Spleen (tissue), 11 donors: ENCODE results near the gene CAMK2G. TPM values are rescaled to one million over a fixed set of nuclear protein-coding genes. Genes with fewer than 3 reads are reported as not detected.
"Not testable (repeated sequence)": the region's sequence is repeated elsewhere in the genome, so short reads cannot be mapped to it uniquely, and the experiment has no call there.

Source experiments
- DNase-seq: peaks from one replicate; pipeline ENCODE4 v3.0.0-alpha.2; 2020
- H3K27ac ChIP-seq, 8 donors: fragments of 200-600 bp; sonication (generic) in 7 of 8; 1 replicate in 4 of 8; 2 replicates in 4 of 8; pipeline versions ENCODE4 v1.5.0 to v1.8.0; 2016 to 2021; ENCODE audit warnings: inconsistent platforms in 4 of 8, mild to moderate bottlenecking in 4 of 8, moderate library complexity in 1 of 8
- H3K27me3 ChIP-seq, 7 donors: fragments of 200-600 bp; sonication (generic) in 6 of 7; replicated peaks in 1 of 7; 1 replicate in 4 of 7; 2 replicates in 3 of 7; pipeline versions ENCODE4 v1.5.0 to v1.8.0; 2016 to 2021; ENCODE audit warnings: inconsistent platforms in 3 of 7, mild to moderate bottlenecking in 1 of 7
- H3K36me3 ChIP-seq, 6 donors: fragments of 200-600 bp; sonication (generic) in 5 of 6; 1 replicate in 4 of 6; 2 replicates in 2 of 6; pipeline versions ENCODE4 v1.5.0 to v1.8.0; 2016 to 2021; ENCODE audit warnings: inconsistent platforms in 2 of 6
- H3K4me1 ChIP-seq, 6 donors: fragments of 200-600 bp; sonication (generic) in 5 of 6; 1 replicate in 3 of 6; 2 replicates in 3 of 6; pipeline versions ENCODE4 v1.5.0 to v1.8.0; 2016 to 2021; ENCODE audit warnings: inconsistent platforms in 3 of 6
- H3K4me3 ChIP-seq, 8 donors: fragments of 200-600 bp; sonication (generic) in 7 of 8; 1 replicate in 4 of 8; 2 replicates in 4 of 8; pipeline versions ENCODE4 v1.5.0 to v1.8.0; 2016 to 2021; ENCODE audit warnings: inconsistent platforms in 4 of 8, mild to moderate bottlenecking in 4 of 8, moderate library complexity in 2 of 8
- H3K9me3 ChIP-seq, 8 donors: fragments of 200-600 bp; sonication (generic) in 7 of 8; 1 replicate in 4 of 8; 2 replicates in 4 of 8; pipeline versions ENCODE4 v1.5.0 to v1.8.0; 2016 to 2021; ENCODE audit warnings: inconsistent platforms in 4 of 8
- POLR2A ChIP-seq, 3 donors: fragments of 450-650 bp; IDR thresholded peaks; one replicate each; pipeline ENCODE4 v1.5.1; 2017; ENCODE audit warnings: antibody characterized with exemption in 3 of 3, mild to moderate bottlenecking in 1 of 3
- POLR2AphosphoS5 ChIP-seq, 3 donors: sonication (generic); formaldehyde crosslinking; IDR thresholded peaks; one replicate each; pipeline ENCODE4 v1.5.1; 2017; ENCODE audit warnings: antibody characterized with exemption in 3 of 3
- WGBS, 5 donors: extraction: QIAGEN DNeasy Blood & Tissue Kit in 3 of 5; methylation state at CpG; one replicate each; pipeline versions ENCODE4 v1.1.5 to v1.1.7; 2013 to 2018; 5-methylcytosine and 5-hydroxymethylcytosine counted together
- intact Hi-C: fragments of 100-400 bp; cut with DNase I; formaldehyde crosslinking; loops from one replicate; pipeline ENCODE4 v1.15.0; 2023; ENCODE audit warnings: low total_unique reads
- polyA plus RNA-seq, 3 donors: library from polyadenylated mRNA; stranded (reverse); fragments of 200-250 nt; gene quantifications; one replicate each; pipeline ENCODE4 v1.2.1, GENCODE V29; 2013
- total RNA-seq, 7 donors: library from RNA; depleted of rRNA in 3 of 7; stranded (reverse); fragments of >200 nt in 3 of 7; fragmentation: NEBNext Ultra II Directional in 4 of 7; extraction: Animal tissue kit (Norgen Biotek cat#: 25700) in 4 of 7; gene quantifications; one replicate each; pipeline versions ENCODE4 v1.1.0 to v1.2.1, GENCODE V29; 2016 to 2021
- TF ChIP-seq, protein P1 (sequence below), 11 experiments: fragments of 200-600 bp in 7 of 11; fragments of 450-650 bp in 4 of 11; sonication (generic) in 4 of 11; IDR thresholded peaks in 8 of 11; conservative IDR thresholded peaks in 3 of 11; 1 replicate in 7 of 11; 2 replicates in 4 of 11; pipeline versions ENCODE4 v1.4.0 to v1.8.0; 2016 to 2021; ENCODE audit warnings: antibody characterized with exemption in 11 of 11, inconsistent platforms in 4 of 11, mild to moderate bottlenecking in 1 of 11
- donor health status: healthy with polysubstance abuse.
- donor health status: DM: no; HTN: no; CAD: no; lungs with moderate emphysema.
- donor health status: DM: no; HTN: no; CAD: no.
- donor health status: Bipolar disorder and iron deficiency.
- donor health status: healthy.
- donor health status: DM: no; HTN: no; CAD: no.
- donor health status: DM: yes; HTN: yes; CAD: no.

CAMK2G gene
- total and polyA plus RNA-seq, 10 donors = 10.4 to 55.2 (median 43.9) TPM

DNA sequence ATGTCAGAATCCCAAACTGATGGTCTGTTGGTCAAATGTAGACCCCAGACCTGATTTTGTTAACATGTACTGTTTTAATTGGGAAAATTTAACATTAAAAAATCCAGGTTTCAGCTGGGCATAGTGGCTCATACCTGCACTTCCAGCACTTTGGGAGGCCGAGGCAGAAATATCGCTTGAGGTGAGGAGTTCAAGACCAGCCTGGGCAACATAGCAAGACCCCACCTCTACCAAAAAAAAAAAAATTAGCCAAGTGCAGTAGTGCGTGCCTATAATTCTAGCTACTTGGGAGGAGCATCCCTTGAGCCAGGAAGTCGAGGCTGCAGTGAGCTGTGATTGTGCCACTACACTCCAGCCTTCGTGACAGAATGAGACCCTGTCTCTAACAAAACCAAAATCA lies 15.9 kb upstream of the CAMK2G start:
- Histone ChIP-seq H3K27ac (no peak overlapping the region), H3K9me3 (no peaks in the 10 kb centered on the region), H3K27me3 (no peaks in the 10 kb centered on the region), H3K4me3 (no peak overlapping the region), H3K36me3 (no peaks in the 10 kb centered on the region), H3K4me1 (peaks cover 3 to 35% (median 13%) of the 10 kb centered on the region in 6 donors)
- no peak for DNase-seq
- intact Hi-C loops = no loop called here
- no peak for TF ChIP-seq POLR2AphosphoS5 (IDR thresholded peaks at IDR 0.05)
- no peak for TF ChIP-seq POLR2A (IDR thresholded peaks at IDR 0.05)
- TF ChIP-seq, protein P1, sequence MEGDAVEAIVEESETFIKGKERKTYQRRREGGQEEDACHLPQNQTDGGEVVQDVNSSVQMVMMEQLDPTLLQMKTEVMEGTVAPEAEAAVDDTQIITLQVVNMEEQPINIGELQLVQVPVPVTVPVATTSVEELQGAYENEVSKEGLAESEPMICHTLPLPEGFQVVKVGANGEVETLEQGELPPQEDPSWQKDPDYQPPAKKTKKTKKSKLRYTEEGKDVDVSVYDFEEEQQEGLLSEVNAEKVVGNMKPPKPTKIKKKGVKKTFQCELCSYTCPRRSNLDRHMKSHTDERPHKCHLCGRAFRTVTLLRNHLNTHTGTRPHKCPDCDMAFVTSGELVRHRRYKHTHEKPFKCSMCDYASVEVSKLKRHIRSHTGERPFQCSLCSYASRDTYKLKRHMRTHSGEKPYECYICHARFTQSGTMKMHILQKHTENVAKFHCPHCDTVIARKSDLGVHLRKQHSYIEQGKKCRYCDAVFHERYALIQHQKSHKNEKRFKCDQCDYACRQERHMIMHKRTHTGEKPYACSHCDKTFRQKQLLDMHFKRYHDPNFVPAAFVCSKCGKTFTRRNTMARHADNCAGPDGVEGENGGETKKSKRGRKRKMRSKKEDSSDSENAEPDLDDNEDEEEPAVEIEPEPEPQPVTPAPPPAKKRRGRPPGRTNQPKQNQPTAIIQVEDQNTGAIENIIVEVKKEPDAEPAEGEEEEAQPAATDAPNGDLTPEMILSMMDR (IDR thresholded peaks at IDR 0.05 in 8 of 11, conservative IDR thresholded peaks at IDR 0.05 in 3 of 11) = no peak
- WGBS, 5 donors = 86 to 97% (median 87%) methylated on average over 5 of the region's 5 CpGs

DNA sequence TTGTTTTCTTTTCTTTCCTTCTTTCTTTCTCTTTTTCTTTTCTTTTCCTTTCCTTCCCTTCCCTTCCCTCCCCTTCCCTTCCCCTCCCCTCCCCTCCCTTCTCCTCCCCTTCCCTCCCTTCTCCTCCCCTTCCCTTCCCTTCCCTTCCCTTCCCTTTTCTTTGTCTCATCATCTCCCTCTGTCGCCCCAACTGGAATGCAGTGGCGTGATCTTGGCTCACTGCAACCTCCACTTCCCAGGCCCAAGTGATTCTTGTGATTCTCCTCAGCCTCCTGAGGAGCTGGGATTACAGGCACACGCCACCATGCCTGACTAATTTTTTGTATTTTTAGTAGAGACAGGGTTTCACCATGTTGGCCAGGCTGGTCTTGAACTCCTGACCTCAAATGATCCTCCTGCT lies 15.1 kb upstream of the CAMK2G start:
- not testable (repeated sequence) for DNase-seq, H3K27me3 ChIP-seq, H3K4me3 ChIP-seq, H3K9me3 ChIP-seq, H3K36me3 ChIP-seq
- WGBS, 5 donors = 83 to 100% (median 89%) methylated on average over 2 to 3 of the region's 3 CpGs
- peaks cover 3 to 35% (median 13%) of the 10 kb centered on the region in 6 donors for H3K4me1 ChIP-seq
- intact Hi-C loops = loop anchor here (5.0 kb wide), 2 partner anchors 48 to 193 kb away; no protein-coding TSS in a partner anchor
- peak overlapping the region in 2 of 8 donors; percentile 62 to 68 for H3K27ac ChIP-seq

DNA sequence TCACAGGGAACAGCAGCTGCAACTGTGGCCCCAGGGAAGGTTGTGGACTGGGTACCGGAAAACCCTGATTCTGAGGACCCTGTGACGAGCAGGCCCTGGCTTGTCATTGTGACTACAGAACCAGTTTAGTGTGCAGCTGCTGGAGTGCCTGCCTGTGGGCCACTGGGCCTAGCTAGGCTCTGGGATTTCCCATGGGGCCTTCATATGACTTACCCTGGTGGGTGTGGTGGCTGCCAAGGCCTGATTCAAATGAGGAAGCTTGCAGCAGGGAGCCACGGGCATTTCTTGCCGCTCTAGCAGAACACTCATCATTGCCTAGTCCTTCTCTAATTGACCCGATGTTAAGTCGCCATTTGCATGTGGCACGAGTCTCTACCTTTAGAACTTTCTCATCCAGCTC lies 14.7 kb upstream of the CAMK2G start:
- 47 to 62% (median 52%) methylated on average over 6 to 7 of the region's 7 CpGs for WGBS, 5 donors

DNA sequence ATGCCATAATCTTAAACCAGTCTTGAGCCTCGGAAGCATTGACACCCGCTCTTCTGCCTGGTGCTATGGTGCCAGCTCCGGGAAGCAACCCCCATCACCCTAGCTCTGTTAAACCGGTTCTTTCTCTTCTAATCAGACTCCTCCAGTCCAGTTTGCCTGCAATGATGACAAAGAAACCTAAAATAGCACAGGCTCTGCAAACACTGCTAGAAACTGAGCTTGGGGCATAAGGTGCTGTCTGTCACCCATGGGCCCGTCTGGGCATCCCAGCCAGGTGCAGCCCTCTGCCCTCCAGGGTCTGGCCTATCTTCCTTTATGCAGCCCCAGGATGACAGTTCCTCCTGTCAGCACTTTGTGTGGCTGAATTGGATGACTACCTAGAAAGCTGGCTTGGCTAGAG lies 14.2 kb upstream of the CAMK2G start:
- peak overlapping the region in 5 of 8 donors; percentile 14 to 68 (median 52) for H3K27ac ChIP-seq
- intact Hi-C loops = loop anchor here (5.0 kb wide), 2 partner anchors 49 to 194 kb away; no protein-coding TSS in a partner anchor

More for the DNA sequence above, 14.7 kb upstream of the CAMK2G start:
- no peak overlapping the region for H3K4me3 ChIP-seq
- peak overlapping the region in 4 of 8 donors; percentile 38 to 68 (median 57) for H3K27ac ChIP-seq
- intact Hi-C loops = loop anchor here (5.0 kb wide), 2 partner anchors 48 to 193 kb away; no protein-coding TSS in a partner anchor
- H3K36me3 ChIP-seq = no peaks in the 10 kb centered on the region
- DNase-seq = no peak
- H3K9me3 ChIP-seq = no peaks in the 10 kb centered on the region
- peaks cover 3 to 35% (median 13%) of the 10 kb centered on the region in 6 donors for H3K4me1 ChIP-seq
- TF ChIP-seq POLR2A (IDR thresholded peaks at IDR 0.05) (no peak), POLR2AphosphoS5 (IDR thresholded peaks at IDR 0.05) (no peak)
- TF ChIP-seq, protein P1 (IDR thresholded peaks at IDR 0.05 in 8 of 11, conservative IDR thresholded peaks at IDR 0.05 in 3 of 11) = no peak
- H3K27me3 ChIP-seq = no peaks in the 10 kb centered on the region

More for the DNA sequence above, 14.2 kb upstream of the CAMK2G start:
- Histone ChIP-seq H3K4me3 (no peak overlapping the region), H3K36me3 (no peaks in the 10 kb centered on the region), H3K4me1 (peaks cover 3 to 35% (median 13%) of the 10 kb centered on the region in 6 donors), H3K27me3 (no peaks in the 10 kb centered on the region), H3K9me3 (no peaks in the 10 kb centered on the region)
- TF ChIP-seq, protein P1 (IDR thresholded peaks at IDR 0.05 in 8 of 11, conservative IDR thresholded peaks at IDR 0.05 in 3 of 11) = no peak
- TF ChIP-seq POLR2A (IDR thresholded peaks at IDR 0.05) (no peak), POLR2AphosphoS5 (IDR thresholded peaks at IDR 0.05) (no peak)
- DNase-seq = no peak
- 77 to 94% (median 87%) methylated on average over 5 of the region's 5 CpGs for WGBS, 5 donors
